Mucosa of descending colon (tissue), 3 donors: ENCODE data around the gene NKIRAS1. TPM values are rescaled to one million over a fixed set of nuclear protein-coding genes. Genes with fewer than 3 reads are reported as not detected.

Experiments used
- ATAC-seq: fragments of 200-7000 bp; cut with Tn5 transposase; one replicate; pipeline ENCODE4 v1.9.1; 2020; ENCODE audit warnings: mild to moderate bottlenecking, moderate library complexity
- DNase-seq, 3 donors: peaks; one replicate each; pipeline ENCODE4 v3.0.0-alpha.2; 2020
- H3K36me3 ChIP-seq: fragments of 200-600 bp; one replicate; pipeline ENCODE4 v1.8.0; 2021; ENCODE audit warnings: low read depth, mild to moderate bottlenecking
- H3K4me1 ChIP-seq: fragments of 200-600 bp; one replicate; pipeline ENCODE4 v1.8.0; 2021; ENCODE audit warnings: low read depth, mild to moderate bottlenecking
- H3K4me3 ChIP-seq: fragments of 200-600 bp; one replicate; pipeline ENCODE4 v1.8.0; 2021; ENCODE audit warnings: mild to moderate bottlenecking
- H3K9me3 ChIP-seq: fragments of 200-600 bp; one replicate; pipeline ENCODE4 v1.8.0; 2021; ENCODE audit warnings: mild to moderate bottlenecking
- CTCF ChIP-seq: fragments of 200-600 bp; IDR thresholded peaks from one replicate; pipeline ENCODE4 v1.8.0; 2022; ENCODE audit warnings: antibody characterized with exemption, mild to moderate bottlenecking
- intact Hi-C, 2 donors: fragments of 100-400 bp; cut with DNase I in 1 of 2; cut with micrococcal nuclease in 1 of 2; formaldehyde crosslinking; loops; one replicate each; pipeline versions ENCODE4 v1.11.0 to v1.11.1; 2022; cut with DNase I, micrococcal nuclease
- total RNA-seq, 3 donors: library from RNA; stranded (reverse); fragmentation: NEBNext Ultra II Directional in 2 of 3; extraction: Animal tissue kit (Norgen Biotek cat#: 25700) in 2 of 3; gene quantifications; one replicate each; pipeline versions ENCODE4 v1.2.1 to v1.2.4, GENCODE V29; 2021 to 2023
- donor health status: DM: no; HTN: no; CAD: no; lungs with moderate emphysema.
- donor health status: DM: no; HTN: no; CAD: no.
- donor health status: DM: no; HTN: yes; CAD: no.

The NKIRAS1 gene
- total RNA-seq, 3 donors from 2014 or later: 3.5 to 15.0 (median 5.3) TPM

GRCh38 chr3:23867400-23867799, 49.4 kb downstream of the NKIRAS1 start:
- ATAC-seq (no peak), DNase-seq (no peak)
- H3K9me3 ChIP-seq: no peaks in the 10 kb centered on the region
- intact Hi-C loops: no loop called here
- no peak for TF ChIP-seq CTCF
- no peaks in the 10 kb centered on the region for H3K36me3 ChIP-seq
- no peak overlapping the region for H3K4me3 ChIP-seq
- peaks cover 16% of the 10 kb centered on the region for H3K4me1 ChIP-seq

- ATAC-seq (peak; percentile 86), DNase-seq (peak in 2 of 3 donors; percentile 24 to 35)
- peaks cover 16% of the 10 kb centered on the region for H3K4me1 ChIP-seq
- no peak overlapping the region for H3K4me3 ChIP-seq
- no peak for TF ChIP-seq CTCF
- no peaks in the 10 kb centered on the region for H3K9me3 ChIP-seq
- intact Hi-C loops: no loop called here
- no peaks in the 10 kb centered on the region for H3K36me3 ChIP-seq
Observed at GRCh38 chr3:23865595-23866396, 51.0 kb downstream of the NKIRAS1 start.

- no peak overlapping the region for H3K4me3 ChIP-seq
- no peaks in the 10 kb centered on the region for H3K9me3 ChIP-seq
- no peaks in the 10 kb centered on the region for H3K36me3 ChIP-seq
- ATAC-seq (peak; percentile 6), DNase-seq (no peak)
- no peak for TF ChIP-seq CTCF
- peaks cover 16% of the 10 kb centered on the region for H3K4me1 ChIP-seq
- intact Hi-C loops: no loop called here
Observed at GRCh38 chr3:23864931-23865330, 51.9 kb downstream of the NKIRAS1 start.

- Histone ChIP-seq H3K36me3 (no peaks in the 10 kb centered on the region), H3K4me1 (peaks cover 16% of the 10 kb centered on the region), H3K9me3 (no peaks in the 10 kb centered on the region), H3K4me3 (no peak overlapping the region)
- intact Hi-C loops: no loop called here
- ATAC-seq (no peak), DNase-seq (no peak)
- TF ChIP-seq CTCF: no peak
Observed at GRCh38 chr3:23863060-23863459, 53.7 kb downstream of the NKIRAS1 start.

GRCh38 chr3:23861689-23862088, 55.1 kb downstream of the NKIRAS1 start:
- H3K4me1 ChIP-seq: peaks cover 16% of the 10 kb centered on the region
- intact Hi-C loops: no loop called here
- DNase-seq (no peak), ATAC-seq (no peak)
- no peaks in the 10 kb centered on the region for H3K36me3 ChIP-seq
- H3K4me3 ChIP-seq: no peak overlapping the region
- H3K9me3 ChIP-seq: no peaks in the 10 kb centered on the region
- no peak for TF ChIP-seq CTCF
